OCI-LY1 (cell line): ENCODE results near the gene SPATA25.

Experiments
- CTCF ChIP-seq: fragments of 200-600 bp; sonication (generic), shearing (Covaris generic); IDR thresholded peaks from 2 replicates; pipeline ENCODE4 v1.5.1; 2017; ENCODE audit warnings: mild to moderate bottlenecking, antibody characterized with exemption, low read length, moderate library complexity, mixed read lengths
- EZH2 ChIP-seq: fragments of 200-600 bp; sonication (generic), shearing (Covaris generic); IDR thresholded peaks from 2 replicates; pipeline ENCODE4 v1.8.0; 2017; ENCODE audit warnings: borderline replicate concordance, mixed run types, mild to moderate bottlenecking, antibody characterized with exemption, low read length, moderate library complexity, mixed read lengths

- TF ChIP-seq CTCF (no peak), EZH2 (no peak)
Observed at GRCh38 chr20:45857114-45857881, 30.1 kb downstream of the SPATA25 start, which contains the start of the genes ACOT8 and ZSWIM3.
